GM12865 (cell line): ENCODE data around the gene TNFAIP3.
A peak's percentile ranks its signal among the peaks of the same experiment; 100 is the strongest.

ENCODE experiments used
- DNase-seq: peaks from one replicate; pipeline ENCODE4 v3.0.0; 2010; ENCODE audit warnings: low read depth
- H3K4me3 ChIP-seq: 2 replicates; pipeline ENCODE4 v1.5.1; 2011; ENCODE audit warnings: mild to moderate bottlenecking, low read depth, low read length, control low read depth
- TF ChIP-seq, protein P1 (sequence below): IDR thresholded peaks from 2 replicates; pipeline ENCODE4 v1.5.1; 2011; ENCODE audit warnings: low read length, control low read depth, low read depth, inconsistent platforms; ENCODE audit not compliant: insufficient read depth; ENCODE audit errors: missing control alignments

The TNFAIP3 gene

DNA sequence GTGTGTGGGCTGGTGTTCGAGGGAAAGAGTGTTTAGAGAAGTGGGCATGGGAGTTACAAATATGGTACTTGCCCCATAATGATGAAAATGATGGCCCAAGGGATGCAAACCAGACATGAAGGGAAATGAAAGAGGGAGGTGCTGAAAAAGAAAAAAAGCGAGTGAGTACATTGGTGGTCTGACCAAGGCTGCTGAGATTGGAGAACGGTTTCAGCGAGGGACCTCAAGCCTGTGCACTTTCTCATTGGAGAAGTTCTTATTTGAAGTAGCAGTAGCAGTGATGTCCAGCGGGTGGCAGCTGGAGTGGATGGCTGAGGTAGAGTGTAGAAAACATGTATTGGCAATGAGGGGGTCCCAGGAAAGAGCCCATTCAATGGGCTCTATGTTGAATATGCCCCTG is 54.8 kb downstream of the TNFAIP3 start:
- H3K4me3 ChIP-seq: no peak overlapping the region
- TF ChIP-seq, protein P1, sequence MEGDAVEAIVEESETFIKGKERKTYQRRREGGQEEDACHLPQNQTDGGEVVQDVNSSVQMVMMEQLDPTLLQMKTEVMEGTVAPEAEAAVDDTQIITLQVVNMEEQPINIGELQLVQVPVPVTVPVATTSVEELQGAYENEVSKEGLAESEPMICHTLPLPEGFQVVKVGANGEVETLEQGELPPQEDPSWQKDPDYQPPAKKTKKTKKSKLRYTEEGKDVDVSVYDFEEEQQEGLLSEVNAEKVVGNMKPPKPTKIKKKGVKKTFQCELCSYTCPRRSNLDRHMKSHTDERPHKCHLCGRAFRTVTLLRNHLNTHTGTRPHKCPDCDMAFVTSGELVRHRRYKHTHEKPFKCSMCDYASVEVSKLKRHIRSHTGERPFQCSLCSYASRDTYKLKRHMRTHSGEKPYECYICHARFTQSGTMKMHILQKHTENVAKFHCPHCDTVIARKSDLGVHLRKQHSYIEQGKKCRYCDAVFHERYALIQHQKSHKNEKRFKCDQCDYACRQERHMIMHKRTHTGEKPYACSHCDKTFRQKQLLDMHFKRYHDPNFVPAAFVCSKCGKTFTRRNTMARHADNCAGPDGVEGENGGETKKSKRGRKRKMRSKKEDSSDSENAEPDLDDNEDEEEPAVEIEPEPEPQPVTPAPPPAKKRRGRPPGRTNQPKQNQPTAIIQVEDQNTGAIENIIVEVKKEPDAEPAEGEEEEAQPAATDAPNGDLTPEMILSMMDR: no peak
- peak; percentile 66 for DNase-seq

DNA sequence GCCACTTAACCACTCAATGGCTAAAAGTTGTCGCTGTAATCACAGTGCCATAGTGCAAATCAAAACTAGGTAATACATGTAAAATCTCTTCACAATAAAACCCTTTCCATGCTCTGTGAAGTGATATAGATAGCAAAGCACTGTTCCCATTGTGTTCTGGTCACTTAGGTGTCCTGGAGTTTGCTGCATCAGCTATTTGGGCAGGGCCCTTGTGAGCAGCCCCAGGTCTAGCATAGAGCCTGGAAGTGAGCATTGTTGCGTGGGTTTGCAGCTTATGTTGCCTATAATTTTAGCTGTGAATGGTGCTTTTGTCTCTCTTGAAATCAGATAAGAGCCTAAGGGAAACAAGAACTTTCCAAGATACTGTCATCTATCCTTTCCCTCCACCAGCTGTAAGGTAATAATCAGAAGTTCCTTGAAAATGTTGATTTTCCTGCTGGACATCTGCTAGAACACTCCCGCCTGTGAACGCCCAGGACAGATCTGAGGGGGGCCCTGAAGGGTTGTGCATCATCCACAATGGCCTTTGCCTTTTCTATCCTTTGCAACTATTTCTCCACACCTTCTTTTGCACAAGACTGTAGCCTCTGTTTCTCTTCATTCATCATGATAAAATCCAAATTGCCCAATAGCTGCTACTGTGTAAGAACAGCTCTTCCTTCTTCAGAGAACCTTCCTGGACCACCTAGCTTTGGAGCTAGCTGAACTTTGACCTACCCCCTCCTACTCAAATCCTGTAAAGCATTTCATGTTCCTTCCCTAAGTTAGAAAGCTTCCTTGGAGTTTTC is 57.0 kb downstream of the TNFAIP3 start:
- no peak overlapping the region for H3K4me3 ChIP-seq
- no peak for DNase-seq
- TF ChIP-seq, protein P1: no peak

DNA sequence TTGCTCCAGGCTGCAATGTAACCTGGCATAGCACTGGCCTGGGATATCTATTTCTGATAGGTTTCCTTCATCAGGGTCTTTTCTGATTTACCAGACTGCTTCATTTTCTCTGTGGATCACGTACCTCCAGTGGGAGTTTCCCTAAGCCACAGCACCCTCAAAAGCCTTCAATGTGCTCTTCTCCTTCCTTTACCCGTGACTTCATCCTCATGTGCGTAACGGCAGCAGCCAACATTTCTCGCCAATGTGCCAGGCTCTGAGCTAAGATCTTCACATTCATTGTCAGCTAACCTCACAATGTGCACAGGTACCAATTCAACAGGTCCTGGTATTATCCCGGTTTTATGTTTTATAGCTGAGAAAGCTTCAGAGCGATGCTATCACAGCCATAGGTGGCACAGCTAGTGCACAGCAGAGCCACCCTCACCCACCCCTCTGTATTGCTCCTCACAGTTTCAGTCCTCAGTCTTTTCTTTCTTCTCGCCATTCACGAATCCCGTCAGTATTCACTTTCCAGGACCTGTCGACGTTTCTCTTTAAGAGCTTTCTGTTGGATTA is 58.2 kb downstream of the TNFAIP3 start:
- DNase-seq: no peak
- TF ChIP-seq, protein P1: no peak
- H3K4me3 ChIP-seq: no peak overlapping the region

DNA sequence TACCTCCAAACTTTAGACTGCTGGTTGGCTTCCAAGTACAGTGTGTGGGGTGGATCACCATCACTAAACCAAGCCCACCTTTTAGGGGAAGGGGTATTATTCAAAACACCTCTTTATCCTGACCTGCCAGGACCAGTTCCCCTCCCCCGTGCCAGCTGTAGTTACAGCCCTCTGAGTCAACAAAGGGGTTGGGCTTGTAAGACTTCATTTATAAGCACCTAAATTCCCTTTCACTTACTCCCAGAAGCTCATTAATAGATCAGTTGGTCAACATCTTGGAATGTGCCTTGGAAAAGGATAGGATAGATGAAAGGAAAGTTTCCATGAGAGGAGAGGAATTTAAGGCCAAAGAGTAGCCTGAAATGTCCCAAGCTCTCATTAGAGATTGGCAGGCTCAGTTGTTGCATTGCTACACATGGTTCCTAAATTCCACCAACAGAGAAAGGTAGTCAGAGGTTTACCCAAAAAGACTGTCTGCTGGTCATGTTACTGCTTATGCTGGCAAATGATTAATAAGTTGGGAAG is 59.2 kb downstream of the TNFAIP3 start:
- peak; percentile 40 for DNase-seq
- TF ChIP-seq, protein P1: no peak

DNA sequence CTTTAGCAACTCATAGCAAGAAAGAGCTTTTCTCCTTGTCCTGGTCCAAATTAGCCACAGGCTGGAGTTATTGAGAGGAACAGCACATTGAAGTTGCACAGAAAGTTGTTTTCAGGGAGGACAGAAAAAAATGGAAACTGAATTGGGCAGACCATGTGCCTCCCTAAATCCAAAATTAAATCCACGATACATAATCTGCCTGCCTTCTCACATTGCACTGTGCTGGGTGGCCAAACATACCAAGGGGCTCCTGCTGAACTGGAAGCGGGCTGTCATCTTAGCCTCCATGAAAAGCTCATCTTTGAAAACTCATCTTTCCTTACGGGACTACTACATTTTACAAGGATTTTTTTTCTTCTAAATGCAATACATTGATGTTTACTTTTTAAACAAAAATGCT is 59.9 kb downstream of the TNFAIP3 start:
- no peak overlapping the region for H3K4me3 ChIP-seq
- TF ChIP-seq, protein P1: no peak
- no peak for DNase-seq

More for the DNA sequence above, 59.2 kb downstream of the TNFAIP3 start:
- H3K4me3 ChIP-seq: no peak overlapping the region

DNA sequence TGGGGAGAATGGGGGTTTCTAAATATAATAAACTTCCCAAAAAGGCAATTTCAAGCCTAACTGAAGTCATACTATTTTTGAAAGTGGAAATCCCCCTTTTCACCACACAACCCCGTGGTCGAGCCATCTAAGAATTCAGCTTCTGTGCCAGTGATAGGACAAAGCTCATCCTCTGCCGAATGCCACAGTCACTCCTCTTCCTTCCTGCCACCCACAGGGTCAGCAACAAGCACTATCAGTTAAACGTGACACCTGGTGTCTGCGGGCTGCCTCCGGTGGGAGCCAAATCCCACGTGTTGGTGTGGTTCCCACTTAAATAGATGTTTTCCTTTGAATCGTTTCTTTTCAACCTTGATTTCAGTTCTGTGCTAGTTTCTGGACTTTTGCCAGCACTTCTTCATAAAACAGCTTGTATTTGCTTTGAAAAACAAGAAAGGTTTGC is 60.7 kb downstream of the TNFAIP3 start:
- peak overlapping the region; percentile 27 for H3K4me3 ChIP-seq
- peak; percentile 95 for DNase-seq
- TF ChIP-seq, protein P1: no peak

DNA sequence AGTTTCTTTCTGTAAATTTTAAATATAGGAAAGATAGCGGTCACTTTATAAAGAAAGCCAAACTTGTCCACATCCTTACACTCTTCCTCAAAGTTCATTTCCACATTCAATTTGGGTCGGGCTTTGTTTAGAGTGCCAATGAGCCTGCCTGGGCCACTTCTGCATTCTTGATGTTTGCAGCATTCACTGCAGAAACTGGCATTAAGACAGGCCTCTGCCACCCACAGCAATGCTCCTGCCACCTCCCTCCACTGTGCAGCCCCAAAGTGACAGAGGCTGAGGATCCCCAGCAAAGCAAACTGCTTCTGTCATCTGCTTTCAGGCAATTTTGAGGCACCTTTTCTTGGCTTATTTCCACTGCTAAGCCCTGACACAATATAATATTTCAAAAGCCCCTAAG is 61.2 kb downstream of the TNFAIP3 start:
- peak; percentile 57 for DNase-seq
- TF ChIP-seq, protein P1: no peak
- peak overlapping the region; percentile 27; the same call in 1 of the 2 replicates for H3K4me3 ChIP-seq
